Measurements from ENCODE around the gene MYBPH. TPM values are rescaled to one million over a fixed set of nuclear protein-coding genes. Genes with fewer than 3 reads are reported as not detected.

Gene MYBPH
- total RNA-seq, 1 experiment from 2014 or later = not detected

GRCh38 chr1:203137324-203137723 lies 38.3 kb downstream of the MYBPH start:
- Histone ChIP-seq H3K4me1 (ENCODE audit: insufficient read depth, low read length) (0 out of 2 replicates have a peak, but pooled peaks cover 4% of the 10 kb centered on the region), H2AFZ (ENCODE audit: low read length) (no peak overlapping the region), H3K79me2 (ENCODE audit: insufficient read depth, low read length) (no peaks in the 10 kb centered on the region), H2BK15ac (ENCODE audit: low read depth, low read length) (no peak overlapping the region), H3K27ac (ENCODE audit: insufficient read length, low read depth, low read length) (no peak overlapping the region), H3K27me3 (ENCODE audit: insufficient read depth, low read length) (no peaks in the 10 kb centered on the region), H4K91ac (ENCODE audit: insufficient read length, low read depth, low read length) (no peak overlapping the region), H3K9me3 (ENCODE audit: control insufficient read depth, low read depth, low read length) (no peaks in the 10 kb centered on the region), H3T11ph (ENCODE audit: low read length) (no peak overlapping the region), H3K79me1 (ENCODE audit: insufficient read depth, low read depth, low read length, poor library complexity, severe bottlenecking) (no peaks in the 10 kb centered on the region), H2BK120ac (ENCODE audit: low read depth, low read length, poor library complexity, severe bottlenecking) (no peak overlapping the region), H3K18ac (ENCODE audit: insufficient read length, low read depth, low read length) (no peak overlapping the region), H3K4me2 (ENCODE audit: insufficient read depth, insufficient read length, low read length) (no peak overlapping the region), H3K56ac (ENCODE audit: insufficient read length, low read depth, low read length) (no peak overlapping the region), H2BK20ac (ENCODE audit: low read depth, low read length, poor library complexity, severe bottlenecking) (no peak overlapping the region), H4K20me1 (ENCODE audit: control insufficient read depth, insufficient read depth, insufficient read length) (no peaks in the 10 kb centered on the region), H3K9ac (ENCODE audit: extremely low read depth, insufficient read length, low read length) (no peak overlapping the region), H4K5ac (ENCODE audit: insufficient read length, low read depth, low read length) (no peak overlapping the region), H2BK12ac (ENCODE audit: insufficient read length, low read depth, low read length) (no peak overlapping the region), H2AK5ac (ENCODE audit: insufficient read length, low read length) (no peak overlapping the region), H3K14ac (ENCODE audit: insufficient read depth, low read length) (no peak overlapping the region), H3K4ac (ENCODE audit: low read depth, low read length) (no peak overlapping the region), H3K23me2 (ENCODE audit: insufficient read length, low read depth, low read length, poor library complexity, severe bottlenecking) (no peaks in the 10 kb centered on the region), H2BK5ac (ENCODE audit: insufficient read length, low read length) (no peak overlapping the region), H4K8ac (replicated peaks; ENCODE audit: insufficient read length, low read depth, low read length) (no peak overlapping the region), H3K23ac (ENCODE audit: insufficient read length, low read depth, low read length) (no peak overlapping the region)
- Mint-ChIP-seq H3K36me3 (ENCODE audit: insufficient read depth in 1 of 3, low read depth in 3 of 3) (no peaks in the 10 kb centered on the region), H3K4me1 (peaks cover 11 to 17% of the 10 kb centered on the region in 2 experiments), H3K27ac (no peak overlapping the region), H3K9me3 (peaks cover 0 to 2% of the 10 kb centered on the region in 2 experiments; a peak in 1 of 5 replicates), H3K4me3 (no peak overlapping the region), H3K27me3 (ENCODE audit: low read depth) (no peaks in the 10 kb centered on the region)
- no CpG with 5 or more reads among the region's 4 CpGs for WGBS (ENCODE audit: extremely low coverage, insufficient read length, low lambda C conversion rate)
- no peak for TF ChIP-seq CTCF (conservative IDR thresholded peaks at IDR 0.05)
- no peak for DNase-seq

All from H9 (cell line).